Naive thymus-derived CD8-positive, alpha-beta T cell (primary cell): ENCODE data around the gene LBHD2. TPM values are rescaled to one million over a fixed set of nuclear protein-coding genes. Genes with fewer than 3 reads are reported as not detected.

ENCODE experiments used
- ATAC-seq, 2 donors: fragments of 150-1000 bp; cut with Tn5 transposase in 1 of 2; sonication (Bioruptor Pico), chemical (Tn5 transposase) in 1 of 2; 1 replicate in 1 of 2; 2 replicates in 1 of 2; pipeline ENCODE4 v1.10.0; 2021; ENCODE audit warnings: mild to moderate bottlenecking in 2 of 2, moderate library complexity in 2 of 2
- POLR2A ChIA-PET: fragments of 350-600 bp; sonication (Branson Sonifier 250); formaldehyde crosslinking; loops from one replicate; lab custom pipeline; 2021; ENCODE audit warnings: antibody characterized with exemption; lab: Charles Lee
- DNase-seq, 10 donors: peaks; one replicate each; pipeline versions ENCODE4 v3.0.0 to v3.0.0-alpha.2; 2020 to 2022
- H3K27ac Mint-ChIP-seq, 10 donors: one replicate each; pipeline ENCODE4 v1.8.0; 2020 to 2022; ENCODE audit warnings: mild to moderate bottlenecking in 10 of 10, mixed read lengths in 10 of 10, moderate library complexity in 4 of 10, inconsistent platforms in 1 of 10
- H3K27me3 Mint-ChIP-seq, 5 donors: one replicate each; pipeline ENCODE4 v1.8.0; 2021 to 2022; ENCODE audit warnings: mixed read lengths in 5 of 5
- H3K36me3 Mint-ChIP-seq, 3 donors: one replicate each; pipeline ENCODE4 v1.8.0; 2020 to 2022; ENCODE audit warnings: mixed read lengths in 3 of 3, mild to moderate bottlenecking in 2 of 3, inconsistent platforms in 1 of 3
- H3K4me1 Mint-ChIP-seq, 4 donors: one replicate each; pipeline ENCODE4 v1.8.0; 2021 to 2022; ENCODE audit warnings: mixed read lengths in 4 of 4
- H3K4me3 Mint-ChIP-seq, 10 donors: one replicate each; pipeline ENCODE4 v1.8.0; 2020 to 2022; ENCODE audit warnings: mild to moderate bottlenecking in 10 of 10, mixed read lengths in 10 of 10, moderate library complexity in 6 of 10, inconsistent platforms in 1 of 10
- H3K9me3 Mint-ChIP-seq, 9 donors: one replicate each; pipeline ENCODE4 v1.8.0; 2020 to 2022; ENCODE audit warnings: mixed read lengths in 9 of 9, mild to moderate bottlenecking in 3 of 9, inconsistent platforms in 1 of 9, moderate library complexity in 1 of 9
- polyA plus RNA-seq, 3 donors: library from polyadenylated mRNA; unstranded; fragments of 300-500 nt; fragmentation: Illumina TruSeq; gene quantifications; one replicate each; pipeline ENCODE4 v1.2.3, GENCODE V29; 2021
- total RNA-seq, 8 experiments: library from RNA in 2 of 8; stranded (reverse) in 2 of 8; gene quantifications; one replicate each; pipeline ENCODE4 v1.2.3 and lab custom pipeline; 2021 to 2026

The LBHD2 gene
- total and polyA plus RNA-seq, 5 experiments from 2014 or later: not detected

- no peaks in the 10 kb centered on the region for H3K36me3 Mint-ChIP-seq
- H3K9me3 Mint-ChIP-seq: no peaks in the 10 kb centered on the region
- DNase-seq: peak in 1 of 10 donors; percentile 48
- H3K4me1 Mint-ChIP-seq: peaks cover 5 to 16% (median 10%) of the 10 kb centered on the region in 4 donors
- no peak overlapping the region for H3K4me3 Mint-ChIP-seq
- H3K27me3 Mint-ChIP-seq: peaks cover 7 to 24% (median 20%) of the 10 kb centered on the region in 5 donors
- POLR2A ChIA-PET: interaction anchor here (0.6 to 0.9 kb wide), 2 partner anchors 23 to 127 kb away, joined by 3 to 5 read pairs; no protein-coding TSS in a partner anchor
- H3K27ac Mint-ChIP-seq: no peak overlapping the region
- ATAC-seq: no peak
These were observed 53.8 kb downstream of the LBHD2 start for GRCh38 chr14:103137689-103138300.

GRCh38 chr14:103138301-103139131 is 54.5 kb downstream of the LBHD2 start:
- POLR2A ChIA-PET: interaction anchor here (0.6 kb wide), 1 partner anchor 22 kb away, joined by 3 read pairs; no protein-coding TSS in a partner anchor
- Mint-ChIP-seq H3K4me1 (peaks cover 5 to 16% (median 10%) of the 10 kb centered on the region in 4 donors), H3K9me3 (no peaks in the 10 kb centered on the region), H3K27ac (no peak overlapping the region), H3K4me3 (no peak overlapping the region), H3K27me3 (peaks cover 10 to 32% (median 27%) of the 10 kb centered on the region in 5 donors), H3K36me3 (no peaks in the 10 kb centered on the region)
- no peak for ATAC-seq
- DNase-seq: no peak

DNA sequence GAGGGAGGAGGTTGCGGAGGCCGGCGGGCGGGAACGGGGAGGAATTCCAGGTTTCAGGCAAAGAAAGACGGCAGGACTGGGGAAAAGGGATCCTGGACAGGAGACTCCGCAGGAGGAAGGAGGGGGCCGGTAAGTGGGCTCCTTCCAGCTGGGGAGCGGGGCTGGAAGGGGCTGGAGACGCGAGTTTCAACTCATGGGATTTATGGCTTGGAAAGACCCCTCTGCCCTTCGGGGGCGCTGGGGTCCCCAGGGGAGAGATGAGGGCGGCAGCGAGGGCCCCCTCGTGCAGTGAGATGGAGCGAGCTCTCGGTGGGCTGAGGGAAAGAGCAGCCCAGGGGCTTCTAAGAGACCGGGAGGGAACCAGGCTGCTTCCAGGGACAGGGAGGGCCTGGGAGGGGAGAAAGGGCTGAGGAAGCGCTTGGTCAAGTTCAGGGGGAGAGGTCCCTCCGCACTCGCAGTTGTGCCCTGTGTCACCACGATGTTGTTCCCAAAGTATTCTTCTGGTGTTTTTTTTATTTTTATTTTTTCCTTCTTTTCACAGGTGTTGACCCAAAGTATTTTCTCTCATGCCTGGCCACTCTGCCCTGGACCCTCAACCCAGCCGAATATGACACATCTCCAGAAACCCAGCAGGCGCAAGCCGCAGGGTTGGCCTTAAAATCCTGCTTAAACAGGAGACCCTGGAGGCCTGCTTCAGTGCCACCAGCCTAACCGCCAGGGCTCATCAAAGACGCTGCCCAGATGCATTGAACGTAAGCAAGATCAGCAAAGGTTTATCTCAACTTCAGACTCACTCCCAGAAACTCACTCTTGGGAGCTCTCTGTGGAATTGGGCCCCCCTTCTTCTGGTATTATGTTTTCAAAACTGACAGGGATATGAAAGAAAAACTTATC is 55.4 kb downstream of the LBHD2 start:
- H3K9me3 Mint-ChIP-seq: no peaks in the 10 kb centered on the region
- H3K27me3 Mint-ChIP-seq: peaks cover 13 to 35% (median 33%) of the 10 kb centered on the region in 5 donors
- no peaks in the 10 kb centered on the region for H3K36me3 Mint-ChIP-seq
- POLR2A ChIA-PET: no interaction called here
- ATAC-seq (no peak), DNase-seq (peak in 1 of 10 donors; percentile 52)
- H3K4me3 Mint-ChIP-seq: no peak overlapping the region
- no peak overlapping the region for H3K27ac Mint-ChIP-seq
- H3K4me1 Mint-ChIP-seq: peaks cover 5 to 16% (median 10%) of the 10 kb centered on the region in 4 donors

Other genes with a start within 250 kb of the LBHD2 start
- 10 to 100 TPM; 15.8 to 20.8 TPM for gene AMN, start 161.5 kb upstream of the LBHD2 start, total RNA-seq
- gene AMN, start 161.5 kb upstream of the LBHD2 start, polyA plus RNA-seq: 1 to 10 TPM; 2.3 to 5.6 (median 4.1) TPM
- gene CDC42BPB, start 26.7 kb upstream of the LBHD2 start, total RNA-seq: 1 to 10 TPM; 6.2 to 6.3 TPM
- gene CDC42BPB, start 26.7 kb upstream of the LBHD2 start, polyA plus RNA-seq: under 1 TPM; 0.20 to 0.73 (median 0.63) TPM
- not detected for gene EXOC3L4, start 10.5 kb downstream of the LBHD2 start, total RNA-seq
- gene EXOC3L4, start 10.5 kb downstream of the LBHD2 start, polyA plus RNA-seq: not detected
- gene TNFAIP2, start 39.3 kb downstream of the LBHD2 start, total RNA-seq: 1 to 10 TPM in 1 of 2 experiments, under 1 TPM in 1; 0.55 to 1.0 TPM
- not detected for gene TNFAIP2, start 39.3 kb downstream of the LBHD2 start, polyA plus RNA-seq